Astrocyte (in vitro differentiated cells and primary cell): ENCODE results near the gene COL28A1.

Source experiments
- CTCF ChIP-seq: IDR thresholded peaks from 2 replicates; pipeline ENCODE4 v1.5.1; 2011; ENCODE audit warnings: low read depth, mild to moderate bottlenecking, inconsistent platforms, low read length, moderate library complexity; ENCODE audit not compliant: insufficient read depth
- EZH2 ChIP-seq: IDR thresholded peaks from 2 replicates; pipeline ENCODE4 v1.6.1; 2012; ENCODE audit warnings: mild to moderate bottlenecking, low read length, inconsistent platforms; ENCODE audit not compliant: insufficient read depth

GRCh38 chr7:7327423-7327822 lies 208.2 kb downstream of the COL28A1 start:
- no peak for TF ChIP-seq CTCF
- no peak for TF ChIP-seq EZH2
